GM12878 (cell line): Measurements from ENCODE around the gene CACNA2D2. TPM values are rescaled to one million over a fixed set of nuclear protein-coding genes. Genes with fewer than 3 reads are reported as not detected.

Experiments used
- ATAC-seq: fragments of 200-7000 bp; cut with Tn5 transposase; 3 replicates; pipeline ENCODE4 v1.9.1; 2020; ENCODE audit warnings: mild to moderate bottlenecking, moderate library complexity
- BruUV-seq: library from RNA; stranded (reverse); fragments of 400-500 nt; replicated peaks from 2 replicates; lab custom pipeline; 2021; lab: Mats Ljungman, UMichigan
- CTCF ChIA-PET: fragments of 300-600 bp; sonication (Branson Sonifier 250); formaldehyde crosslinking; extraction: SDS; loops from one replicate; lab custom pipeline; 2021; ENCODE audit warnings: inconsistent platforms; lab: Yijun Ruan, JAX
- POLR2A ChIA-PET: fragments of 350-600 bp; formaldehyde crosslinking; extraction: SDS; loops from one replicate; lab custom pipeline; 2021; ENCODE audit warnings: inconsistent platforms; lab: Charles Lee
- RAD21 ChIA-PET: fragments of 300-600 bp; sonication (Branson Sonifier 250); formaldehyde crosslinking; loops from one replicate; lab custom pipeline; 2023; ENCODE audit warnings: antibody characterized with exemption; ENCODE audit not compliant: unreplicated experiment; lab: Charles Lee
- SMC1A ChIA-PET: fragments of 300-600 bp; sonication (Branson Sonifier 250); formaldehyde crosslinking; loops from one replicate; lab custom pipeline; 2023; ENCODE audit not compliant: unreplicated experiment, uncharacterized antibody; lab: Charles Lee
- DNase-seq: peaks from one replicate; pipeline ENCODE4 v3.0.0-alpha.2; 2011; ENCODE audit warnings: low read depth, low spot score
- FAIRE-seq: peaks from 3 replicates; lab custom pipeline; 2011; peaks lifted over from hg19 to GRCh38; lab: Jason Lieb, UNC
- H2AFZ ChIP-seq: 2 replicates; pipeline ENCODE4 v1.6.0; 2011; ENCODE audit warnings: low read depth, low read length, control low read depth; ENCODE audit not compliant: control insufficient read depth
- H3K27ac ChIP-seq: 2 replicates; pipeline ENCODE4 v1.5.1; 2011; ENCODE audit warnings: control low read depth; ENCODE audit not compliant: control insufficient read depth, insufficient read depth
- H3K27me3 ChIP-seq, 2 experiments: replicated peaks in 1 of 2; 2 replicates each; pipeline versions ENCODE4 v1.6.0 to v1.6.1; 2011; ENCODE audit warnings: low read length in 1 of 2; ENCODE audit not compliant: control insufficient read depth in 2 of 2, insufficient read depth in 2 of 2
- H3K36me3 ChIP-seq, 2 experiments: 2 replicates each; pipeline ENCODE4 v1.5.1; 2011; ENCODE audit warnings: low read length in 1 of 2; ENCODE audit not compliant: control insufficient read depth in 2 of 2, insufficient read depth in 2 of 2
- H3K4me1 ChIP-seq: 2 replicates; pipeline ENCODE4 v1.6.1; 2011; ENCODE audit warnings: mild to moderate bottlenecking, low read length, moderate library complexity, mixed read lengths; ENCODE audit not compliant: control insufficient read depth, insufficient read depth
- H3K4me2 ChIP-seq: 2 replicates; pipeline ENCODE4 v1.6.0; 2011; ENCODE audit warnings: control low read depth; ENCODE audit not compliant: control insufficient read depth, insufficient read depth
- H3K4me3 ChIP-seq: fragments of 200-600 bp; sonication (generic); 2 replicates; pipeline ENCODE4 v1.5.1; 2016
- H3K79me2 ChIP-seq: 2 replicates; pipeline ENCODE4 v1.6.0; 2011; ENCODE audit warnings: low read length; ENCODE audit not compliant: control insufficient read depth, insufficient read depth
- H3K9ac ChIP-seq: 2 replicates; pipeline ENCODE4 v1.8.0; 2011; ENCODE audit warnings: low read length, control low read depth, mixed read lengths; ENCODE audit not compliant: control insufficient read depth, insufficient read depth
- H3K9me3 ChIP-seq: replicated peaks from 3 replicates; pipeline ENCODE4 v1.5.1; 2011; ENCODE audit warnings: mild to moderate bottlenecking, low read length; ENCODE audit not compliant: control insufficient read depth, insufficient read depth
- H4K20me1 ChIP-seq: 2 replicates; pipeline ENCODE4 v1.6.0; 2011; ENCODE audit not compliant: control insufficient read depth, insufficient read depth
- CBFB ChIP-seq: IDR thresholded peaks from 2 replicates; pipeline ENCODE4 v1.6.1; 2016; ENCODE audit warnings: antibody characterized with exemption, low read depth
- CBX3 ChIP-seq: fragments of 200-600 bp; sonication (generic); IDR thresholded peaks from 2 replicates; pipeline ENCODE4 v1.6.1; 2016; ENCODE audit warnings: low read depth, borderline replicate concordance
- E4F1 ChIP-seq: fragments of 450-650 bp; IDR thresholded peaks from 2 replicates; pipeline ENCODE4 v1.6.1; 2018; ENCODE audit warnings: borderline replicate concordance, mild to moderate bottlenecking; ENCODE audit not compliant: partially characterized antibody
- GATAD2B ChIP-seq: fragments of 450-650 bp; conservative IDR thresholded peaks from 2 replicates; pipeline ENCODE4 v1.6.1; 2017; ENCODE audit warnings: low read depth, mild to moderate bottlenecking, moderate library complexity
- HDAC2 ChIP-seq: fragments of 200-600 bp; sonication (generic); IDR thresholded peaks from 2 replicates; pipeline ENCODE4 v1.6.1; 2017
- IKZF2 ChIP-seq, 2 experiments: fragments of 450-650 bp; IDR thresholded peaks; 2 replicates each; pipeline ENCODE4 v1.6.1; 2017; ENCODE audit warnings: mild to moderate bottlenecking in 2 of 2, moderate library complexity in 2 of 2
- MTA2 ChIP-seq: fragments of 450-650 bp; IDR thresholded peaks from 2 replicates; pipeline ENCODE4 v1.6.1; 2016; ENCODE audit warnings: low read depth, mild to moderate bottlenecking, moderate library complexity
- MXI1 ChIP-seq: fragments of 150-350 bp; IDR thresholded peaks from 2 replicates; pipeline ENCODE4 v1.6.1; 2011; ENCODE audit warnings: low read depth, mild to moderate bottlenecking, inconsistent platforms, low read length, improper control_type of control experiment
- MYB ChIP-seq: fragments of 150-350 bp; IDR thresholded peaks from 2 replicates; pipeline ENCODE4 v1.6.1; 2014; ENCODE audit warnings: mild to moderate bottlenecking, low read depth, low read length, borderline replicate concordance
- NR2C1 ChIP-seq: fragments of 450-650 bp; IDR thresholded peaks from 2 replicates; pipeline ENCODE4 v1.6.1; 2017; ENCODE audit warnings: antibody characterized with exemption, mild to moderate bottlenecking, moderate library complexity
- RBBP5 ChIP-seq: fragments of 200-600 bp; sonication (generic); conservative IDR thresholded peaks from 2 replicates; pipeline ENCODE4 v1.6.1; 2016
- RCOR1 ChIP-seq: conservative IDR thresholded peaks from 2 replicates; pipeline ENCODE4 v1.6.1; 2012; ENCODE audit warnings: low read depth, low read length, improper control_type of control experiment
- SP1 ChIP-seq: IDR thresholded peaks from one replicate; pipeline ENCODE4 v1.6.1; 2011; ENCODE audit warnings: low read depth, low read length
- SUPT20H ChIP-seq: IDR thresholded peaks from 2 replicates; pipeline ENCODE4 v1.6.1; 2011; ENCODE audit warnings: low read depth, mild to moderate bottlenecking, low read length, moderate library complexity, borderline replicate concordance; ENCODE audit not compliant: control insufficient read depth
- USF2 ChIP-seq: IDR thresholded peaks from 2 replicates; pipeline ENCODE4 v1.6.1; 2011; ENCODE audit warnings: low read depth, low read length, improper control_type of control experiment, borderline replicate concordance
- ZBTB40 ChIP-seq: fragments of 450-650 bp; IDR thresholded peaks from 2 replicates; pipeline ENCODE4 v1.6.1; 2016; ENCODE audit warnings: mild to moderate bottlenecking, moderate library complexity, borderline replicate concordance
- ZNF217 ChIP-seq: fragments of 450-650 bp; IDR thresholded peaks from 2 replicates; pipeline ENCODE4 v1.6.1; 2017; ENCODE audit warnings: antibody characterized with exemption, mild to moderate bottlenecking
- ZNF274 ChIP-seq: IDR thresholded peaks from one replicate; pipeline ENCODE4 v1.8.0; 2011; ENCODE audit not compliant: insufficient read length, insufficient read depth
- ZZZ3 ChIP-seq: IDR thresholded peaks from 2 replicates; pipeline ENCODE4 v1.6.1; 2011; ENCODE audit warnings: low read depth; ENCODE audit not compliant: control insufficient read depth, insufficient read length
- WGBS: methylation state at CpG from one replicate; pipeline ENCODE4 v1.1.6; 2016; ENCODE audit warnings: low lambda C conversion rate; ENCODE audit not compliant: insufficient replicate concordance, insufficient coverage; ENCODE audit errors: missing lambda C conversion rate; 5-methylcytosine and 5-hydroxymethylcytosine counted together
- in situ Hi-C: fragments of 300-500 bp; cut with MboI; formaldehyde crosslinking; loops from 9 replicates; pipeline ENCODE4 v1.14.3; 2018; ENCODE audit warnings: mixed read lengths
- intact Hi-C: fragments of 100-400 bp; cut with micrococcal nuclease; formaldehyde crosslinking; loops from one replicate; pipeline ENCODE4 v1.14.2; 2022; ENCODE audit not compliant: unreplicated experiment
- polyA plus RNA-seq, 11 experiments: library from polyadenylated mRNA; depleted of rRNA in 4 of 11; unstranded in 6 of 11; stranded (reverse) in 5 of 11; fragments of >200 nt; fragmentation: Nextera tagmentation in 4 of 11; fragmentation: Illumina TruSeq in 1 of 11; extraction: Ambion mirVana in 4 of 11; extraction: Trizol in 1 of 11; gene quantifications; 1 replicate in 1 of 11; 2 replicates in 10 of 11; pipeline versions ENCODE4 v1.2.1 to v1.2.3, GENCODE V29; 2011 to 2016; ENCODE audit warnings: inconsistent platforms in 2 of 11, missing spikeins in 2 of 11, low read depth in 1 of 11
- total RNA-seq, 4 experiments: library from RNA; depleted of rRNA in 3 of 4; stranded (reverse); fragments of >200 nt in 3 of 4; fragmentation: Illumina TruSeq in 1 of 4; extraction: Trizol in 1 of 4; gene quantifications; 2 replicates each; pipeline versions ENCODE4 v1.2.1 to v1.2.3, GENCODE V29; 2013 to 2021

Gene CACNA2D2
- total and polyA plus RNA-seq, 10 of the 15 experiments (the other 5 are each of a cell fraction or from before 2014, with no cell fraction given) = 0.03 to 0.07 TPM; not detected in 8

- FAIRE-seq (no peak), ATAC-seq (no peak), DNase-seq (no peak)
- Histone ChIP-seq H3K4me3 (no peak overlapping the region), H3K4me2 (no peak overlapping the region), H3K4me1 (peaks cover 23% of the 10 kb centered on the region), H3K79me2 (peaks cover 5% of the 10 kb centered on the region), H3K36me3 (peaks cover 0 to 2% of the 10 kb centered on the region in 2 experiments; a peak in 2 of 4 replicates), H3K27ac (no peak overlapping the region), H4K20me1 (no peaks in the 10 kb centered on the region), H2AFZ (no peak overlapping the region), H3K27me3 (no peaks in the 10 kb centered on the region), H3K9me3 (no peaks in the 10 kb centered on the region), H3K9ac (no peak overlapping the region)
- BruUV-seq = no TSS peak
- TF ChIP-seq IKZF2 (IDR thresholded peaks at IDR 0.05) (no peak), RBBP5 (no peak), MYB (no peak), GATAD2B (no peak), ZZZ3 (no peak), ZNF274 (no peak), NR2C1 (no peak), SUPT20H (no peak), USF2 (no peak), MXI1 (no peak), E4F1 (no peak), CBX3 (no peak), HDAC2 (no peak), SP1 (no peak), RCOR1 (no peak), MTA2 (no peak), ZBTB40 (no peak), CBFB (no peak), ZNF217 (no peak)
- intact Hi-C loops (no loop called here), in situ Hi-C loops (no loop called here)
- ChIA-PET POLR2A (interaction anchor here (1.0 to 1.9 kb wide), 3 partner anchors 13 to 26 kb away, joined by 3 to 5 read pairs (median 3); partner anchors contain the start of gene IFRD2), RAD21 (no interaction called here), SMC1A (interaction anchor here (1.5 to 1.8 kb wide), 2 partner anchors 18 to 19 kb away, joined by 4 read pairs; partner anchors contain the start of genes HYAL3 and NAA80), CTCF (interaction anchor here (0.7 to 1.8 kb wide), 5 partner anchors 9 to 72 kb away, joined by 3 to 8 read pairs (median 3); partner anchors contain the start of genes HYAL3, NAA80 and TUSC2)
- 87% methylated on average over 10 of the region's 10 CpGs for WGBS
Measured at GRCh38 chr3:50318615-50319014, 184.8 kb downstream of the CACNA2D2 start.
